ENCODE measurements around the gene KAZN.

DNA sequence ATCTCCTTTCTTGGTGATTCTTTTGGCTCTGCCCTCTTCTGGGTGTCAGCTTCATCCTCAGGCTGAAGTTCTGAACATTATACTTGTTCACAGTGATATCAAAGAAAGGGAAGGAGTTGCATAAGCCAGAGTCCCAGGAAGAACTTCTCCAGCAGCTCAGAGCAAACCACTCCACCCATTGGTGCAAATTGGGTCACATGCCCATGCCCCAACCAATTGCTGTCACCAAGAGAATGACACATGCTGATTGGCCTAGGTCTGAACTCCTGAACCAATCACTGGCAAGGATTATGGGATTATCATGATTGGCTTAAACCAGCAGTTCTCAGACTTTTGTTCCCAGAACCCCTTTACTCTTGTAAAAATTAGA is 298.6 kb downstream of the KAZN start:
- TF ChIP-seq, protein P1, sequence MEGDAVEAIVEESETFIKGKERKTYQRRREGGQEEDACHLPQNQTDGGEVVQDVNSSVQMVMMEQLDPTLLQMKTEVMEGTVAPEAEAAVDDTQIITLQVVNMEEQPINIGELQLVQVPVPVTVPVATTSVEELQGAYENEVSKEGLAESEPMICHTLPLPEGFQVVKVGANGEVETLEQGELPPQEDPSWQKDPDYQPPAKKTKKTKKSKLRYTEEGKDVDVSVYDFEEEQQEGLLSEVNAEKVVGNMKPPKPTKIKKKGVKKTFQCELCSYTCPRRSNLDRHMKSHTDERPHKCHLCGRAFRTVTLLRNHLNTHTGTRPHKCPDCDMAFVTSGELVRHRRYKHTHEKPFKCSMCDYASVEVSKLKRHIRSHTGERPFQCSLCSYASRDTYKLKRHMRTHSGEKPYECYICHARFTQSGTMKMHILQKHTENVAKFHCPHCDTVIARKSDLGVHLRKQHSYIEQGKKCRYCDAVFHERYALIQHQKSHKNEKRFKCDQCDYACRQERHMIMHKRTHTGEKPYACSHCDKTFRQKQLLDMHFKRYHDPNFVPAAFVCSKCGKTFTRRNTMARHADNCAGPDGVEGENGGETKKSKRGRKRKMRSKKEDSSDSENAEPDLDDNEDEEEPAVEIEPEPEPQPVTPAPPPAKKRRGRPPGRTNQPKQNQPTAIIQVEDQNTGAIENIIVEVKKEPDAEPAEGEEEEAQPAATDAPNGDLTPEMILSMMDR (conservative IDR thresholded peaks at IDR 0.05; ENCODE audit: low read length), result no peak
- no peak for TF ChIP-seq EZH2phosphoT487 (IDR thresholded peaks at IDR 0.05; ENCODE audit: borderline replicate concordance)
